Measurements from ENCODE around the gene DLGAP5.

Gene DLGAP5

DNA sequence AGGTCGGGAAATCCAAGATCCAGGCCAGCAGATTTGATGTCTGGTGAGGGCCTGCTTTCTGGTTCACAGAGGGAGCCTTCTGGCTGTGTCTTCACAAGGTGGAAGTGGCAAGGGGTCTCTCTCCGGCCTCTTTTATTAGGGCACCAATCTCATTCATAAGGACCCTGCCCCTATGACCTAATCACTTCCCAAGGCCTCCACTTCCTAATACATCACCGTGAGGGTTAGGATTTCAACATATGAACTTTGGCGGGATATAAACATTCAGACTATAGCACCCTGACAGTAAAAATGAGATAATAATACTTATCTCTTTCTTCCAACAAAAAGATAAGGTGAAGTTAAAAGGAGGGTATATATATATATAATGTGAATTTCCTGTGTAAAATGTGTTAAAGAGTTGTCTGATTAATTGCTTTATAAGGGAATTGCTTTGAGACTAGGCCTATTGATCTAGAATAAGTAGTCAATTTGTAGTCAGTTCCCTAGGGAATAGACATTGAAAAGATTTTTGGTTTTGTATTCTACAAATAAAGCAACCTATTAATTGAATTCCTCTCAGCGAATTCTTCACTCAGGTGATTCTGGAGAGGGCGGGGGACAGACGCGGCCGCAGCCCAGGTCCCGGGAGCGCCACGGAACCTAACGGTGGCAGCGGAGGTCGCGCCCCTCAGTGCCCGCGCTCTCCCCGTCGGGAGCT is 62.8 kb downstream of the DLGAP5 start:
- DNase-seq (ENCODE audit: low read depth), result no peak

DNA sequence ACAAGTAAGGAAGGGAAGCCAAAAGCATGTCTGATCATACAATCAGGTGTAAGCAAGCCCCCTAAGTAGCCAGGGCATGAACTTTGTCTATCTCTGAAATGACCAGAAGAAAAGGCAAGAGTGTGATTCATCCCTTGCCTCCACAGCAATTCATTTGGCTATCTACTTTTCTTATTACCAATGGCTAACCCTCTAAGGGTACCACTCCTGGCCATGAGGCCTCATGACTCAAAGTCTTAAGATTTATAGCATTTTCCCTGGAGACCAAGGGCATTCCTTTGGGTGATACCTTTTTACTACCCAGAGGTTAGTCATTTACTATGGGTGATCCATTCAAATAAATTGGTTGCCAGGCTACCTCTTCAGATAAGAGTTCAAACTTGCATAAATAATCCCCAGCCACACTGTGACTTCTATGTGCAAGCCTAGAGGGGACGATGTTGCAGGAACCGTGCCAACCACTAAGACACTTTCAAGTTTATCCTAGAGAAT is 63.9 kb downstream of the DLGAP5 start:
- no peak for DNase-seq (ENCODE audit: low read depth)

DNA sequence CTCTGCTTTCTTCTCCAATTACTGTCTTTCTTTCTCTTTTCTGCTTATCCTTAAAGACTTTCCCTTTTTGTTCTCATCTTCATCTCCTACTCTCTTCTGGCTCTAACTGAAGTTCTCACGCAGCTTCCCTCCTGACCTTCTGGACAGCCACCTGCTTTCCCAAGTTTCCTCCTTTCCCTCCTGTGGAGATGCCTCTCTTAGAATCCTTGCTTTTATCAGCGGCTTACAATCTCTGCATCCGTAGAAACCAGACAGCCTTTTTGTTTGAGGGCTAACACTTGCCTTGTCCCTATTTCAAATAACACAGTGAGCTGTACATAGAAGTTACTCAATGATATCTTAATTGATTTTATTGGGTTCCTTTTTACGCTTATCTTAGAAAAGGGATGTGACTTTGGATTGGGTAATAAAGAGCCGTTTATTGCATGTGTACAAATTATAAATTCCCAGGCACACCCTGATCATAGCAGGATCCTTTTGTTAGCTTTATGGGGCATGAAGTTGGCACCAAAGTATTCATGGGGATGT is 64.4 kb downstream of the DLGAP5 start:
- no peak for DNase-seq (ENCODE audit: low read depth)

DNA sequence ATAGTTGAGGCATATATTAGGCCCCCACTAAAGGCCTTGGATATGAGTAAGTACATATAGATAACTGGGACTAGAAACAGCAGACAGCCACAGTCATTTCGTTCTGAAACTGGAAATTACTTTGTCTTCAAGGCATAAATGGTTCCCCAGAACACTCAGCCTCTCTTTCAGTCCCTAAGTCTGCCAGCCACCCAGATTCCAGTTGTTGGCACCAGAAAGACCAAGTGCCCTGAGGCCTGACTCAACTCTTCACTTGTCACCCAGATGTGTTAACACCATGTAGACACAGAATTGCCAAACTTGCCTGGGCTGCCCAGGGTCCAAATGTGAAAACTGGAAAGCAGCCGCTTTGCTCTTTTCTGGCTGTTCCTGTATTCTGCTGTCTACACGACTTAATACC is 65.4 kb downstream of the DLGAP5 start:
- DNase-seq (ENCODE audit: low read depth), result no peak

DNA sequence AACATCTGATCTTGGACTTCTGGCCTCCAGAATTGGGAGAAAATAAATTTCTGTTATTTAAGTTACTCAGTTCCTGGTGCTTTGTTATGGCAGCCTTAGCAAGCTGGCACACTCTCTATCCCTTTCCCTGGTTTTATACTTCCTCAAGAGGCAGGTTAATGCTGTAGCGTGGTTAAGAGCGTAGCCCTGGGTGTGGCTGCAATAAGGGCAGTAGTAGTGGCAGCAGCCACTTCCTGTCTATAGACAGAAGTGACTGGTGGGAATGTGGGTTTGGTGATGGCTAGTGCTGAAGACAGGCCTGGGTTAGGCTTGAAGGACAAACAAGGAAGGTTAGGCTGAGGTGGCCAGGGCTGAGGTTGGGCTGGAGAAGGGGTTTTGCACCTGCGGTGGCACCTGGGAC is 66.0 kb downstream of the DLGAP5 start:
- DNase-seq (ENCODE audit: low read depth), result no peak

DNA sequence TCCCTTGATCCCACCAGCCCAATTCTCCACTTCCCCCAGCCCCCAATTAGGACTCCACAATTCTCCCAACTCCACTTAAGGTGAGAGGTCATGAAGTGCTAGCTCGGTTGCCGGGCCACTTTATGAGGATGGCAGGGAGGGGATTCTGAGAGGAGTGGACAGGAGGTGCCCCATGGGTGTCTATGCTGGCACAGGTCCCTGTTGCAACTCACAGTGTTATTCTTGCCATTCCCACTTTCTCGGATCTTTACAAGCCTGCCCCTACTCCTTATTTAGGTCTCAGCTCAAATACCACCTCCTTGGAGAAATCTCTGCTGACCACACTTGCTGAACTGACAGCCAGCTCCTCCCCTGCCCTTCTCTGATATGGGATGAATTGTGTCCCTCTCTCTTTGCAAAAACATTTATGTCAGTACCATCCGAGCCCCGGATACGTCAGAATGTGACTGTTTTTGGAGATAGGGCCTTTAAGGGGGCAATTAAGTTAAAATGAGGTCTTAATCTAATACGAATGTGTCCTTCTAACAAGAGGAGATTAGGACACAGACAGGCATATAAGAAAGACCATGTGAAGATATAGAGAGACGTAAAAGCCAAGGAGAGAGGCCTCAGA is 66.5 kb downstream of the DLGAP5 start:
- DNase-seq (ENCODE audit: low read depth), result no peak

DNA sequence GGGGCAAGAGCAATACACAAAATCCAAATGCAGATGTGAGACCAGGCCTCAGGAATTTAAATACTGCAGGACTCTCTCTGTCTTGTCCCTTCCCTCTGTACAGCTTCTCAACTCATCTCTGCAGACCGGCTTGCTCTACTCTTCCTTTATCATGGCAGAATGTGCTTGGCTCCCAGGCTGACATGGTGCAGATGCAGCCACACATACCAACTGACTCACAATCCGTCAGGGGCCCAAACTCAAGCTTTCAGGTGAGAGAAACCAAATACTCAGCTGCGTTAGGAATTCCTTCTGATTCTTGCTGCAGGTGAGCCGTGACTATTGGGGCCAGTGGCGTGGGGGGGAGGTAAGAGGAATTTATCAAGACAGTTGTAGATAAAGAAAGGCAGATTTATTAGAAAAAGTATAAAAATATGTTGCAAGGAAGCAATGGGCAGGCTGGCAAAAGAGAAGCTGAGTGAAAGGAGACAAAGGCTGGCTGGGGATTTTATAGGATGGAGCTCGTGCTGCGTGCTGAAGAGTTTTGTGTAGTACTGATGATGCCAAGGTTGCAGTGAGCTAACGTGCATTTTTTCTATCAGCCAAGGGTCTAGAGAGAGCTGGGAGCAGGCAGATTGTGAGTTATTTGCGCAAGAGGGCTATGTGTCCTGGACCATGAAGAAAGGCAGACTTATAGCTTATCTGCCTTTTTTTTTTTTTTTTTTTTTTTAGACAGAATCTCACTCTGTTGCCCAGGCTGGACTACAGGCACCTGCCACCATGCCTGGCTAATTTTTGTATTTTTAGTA is 67.3 kb downstream of the DLGAP5 start:
- DNase-seq (ENCODE audit: low read depth), result no peak

DNA sequence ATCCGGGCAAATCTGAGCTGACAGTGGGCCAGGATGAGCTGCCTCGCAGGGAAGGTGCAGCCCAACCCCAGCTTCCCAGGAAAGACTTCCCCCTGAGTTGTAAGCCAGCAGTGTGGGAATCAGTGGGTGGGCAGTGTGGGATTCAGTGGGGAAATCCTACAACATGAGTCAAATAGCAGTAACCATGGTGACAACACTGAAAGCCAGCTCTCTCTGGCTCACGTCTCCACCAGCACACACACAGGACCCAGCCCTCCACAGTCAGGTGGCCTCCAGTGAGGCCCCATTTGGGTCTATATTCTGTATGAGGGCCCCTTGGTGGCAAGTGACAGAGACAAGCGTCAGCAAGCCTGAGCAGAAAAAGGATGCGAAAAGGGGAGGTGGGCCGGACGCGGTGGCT is 68.3 kb downstream of the DLGAP5 start:
- no peak for DNase-seq (ENCODE audit: low read depth)

DNA sequence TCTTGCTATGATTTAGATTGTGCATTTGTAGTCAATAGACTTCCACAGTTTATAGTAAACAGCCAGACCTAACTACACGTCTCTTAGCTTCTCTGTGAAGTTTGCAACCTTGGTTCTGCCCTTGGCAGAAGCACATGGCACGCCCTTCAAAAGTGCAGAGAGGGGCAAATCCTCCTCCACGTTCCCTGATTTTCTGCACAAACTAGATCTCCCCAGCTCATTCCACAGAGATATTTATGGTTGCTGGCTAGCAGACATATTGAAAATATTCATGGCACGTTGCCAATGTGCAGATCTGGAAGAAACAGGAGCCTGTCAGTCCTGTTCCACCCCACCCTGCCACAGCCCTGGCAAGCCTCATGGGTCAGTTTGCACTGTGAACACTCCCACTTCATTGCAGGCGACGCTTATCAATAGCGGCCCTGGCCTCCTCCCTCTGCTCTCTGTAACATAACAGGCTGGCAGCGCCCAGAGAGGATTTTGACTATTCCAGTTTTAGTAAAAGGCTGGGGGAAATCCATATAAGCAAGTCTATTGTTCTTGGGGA is 68.9 kb downstream of the DLGAP5 start:
- no peak for DNase-seq (ENCODE audit: low read depth)

DNA sequence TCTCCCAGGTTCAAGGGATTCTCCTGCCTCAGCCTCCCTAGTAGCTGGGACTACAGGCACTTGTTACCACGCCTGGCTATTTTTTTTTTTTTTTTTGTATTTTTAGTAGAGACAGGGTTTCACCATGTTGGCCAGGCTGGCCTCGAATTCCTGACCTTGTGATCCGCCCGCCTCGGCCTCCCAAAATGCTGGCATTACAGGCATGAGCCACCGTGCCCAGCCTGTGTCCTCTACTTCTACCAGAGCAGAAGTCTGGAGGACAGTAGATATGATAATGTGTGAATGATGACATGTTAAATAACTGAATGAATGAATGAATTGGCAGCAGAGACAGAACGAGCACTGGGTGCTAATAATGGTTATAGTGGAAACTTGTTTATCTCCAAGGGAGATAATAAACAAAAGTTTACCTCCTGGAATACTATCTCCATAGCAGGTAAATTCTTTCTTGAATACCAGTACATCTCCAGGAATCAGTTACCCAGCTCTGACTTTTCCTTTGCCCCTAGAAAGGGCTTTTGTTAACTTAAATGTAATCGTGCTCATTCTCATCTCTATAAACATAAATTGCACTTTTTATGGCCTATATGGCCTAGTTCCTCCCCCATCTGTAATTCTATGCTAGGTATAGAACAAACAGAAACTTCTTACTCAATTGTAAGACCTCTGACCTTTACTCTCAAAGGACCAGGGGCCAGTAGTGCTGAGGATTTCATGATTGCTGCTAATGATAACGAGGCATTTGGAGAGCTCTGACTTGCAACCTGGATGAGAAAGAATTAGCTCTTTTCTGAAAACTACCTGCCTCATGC is 69.6 kb downstream of the DLGAP5 start:
- DNase-seq (ENCODE audit: low read depth), result no peak

DNA sequence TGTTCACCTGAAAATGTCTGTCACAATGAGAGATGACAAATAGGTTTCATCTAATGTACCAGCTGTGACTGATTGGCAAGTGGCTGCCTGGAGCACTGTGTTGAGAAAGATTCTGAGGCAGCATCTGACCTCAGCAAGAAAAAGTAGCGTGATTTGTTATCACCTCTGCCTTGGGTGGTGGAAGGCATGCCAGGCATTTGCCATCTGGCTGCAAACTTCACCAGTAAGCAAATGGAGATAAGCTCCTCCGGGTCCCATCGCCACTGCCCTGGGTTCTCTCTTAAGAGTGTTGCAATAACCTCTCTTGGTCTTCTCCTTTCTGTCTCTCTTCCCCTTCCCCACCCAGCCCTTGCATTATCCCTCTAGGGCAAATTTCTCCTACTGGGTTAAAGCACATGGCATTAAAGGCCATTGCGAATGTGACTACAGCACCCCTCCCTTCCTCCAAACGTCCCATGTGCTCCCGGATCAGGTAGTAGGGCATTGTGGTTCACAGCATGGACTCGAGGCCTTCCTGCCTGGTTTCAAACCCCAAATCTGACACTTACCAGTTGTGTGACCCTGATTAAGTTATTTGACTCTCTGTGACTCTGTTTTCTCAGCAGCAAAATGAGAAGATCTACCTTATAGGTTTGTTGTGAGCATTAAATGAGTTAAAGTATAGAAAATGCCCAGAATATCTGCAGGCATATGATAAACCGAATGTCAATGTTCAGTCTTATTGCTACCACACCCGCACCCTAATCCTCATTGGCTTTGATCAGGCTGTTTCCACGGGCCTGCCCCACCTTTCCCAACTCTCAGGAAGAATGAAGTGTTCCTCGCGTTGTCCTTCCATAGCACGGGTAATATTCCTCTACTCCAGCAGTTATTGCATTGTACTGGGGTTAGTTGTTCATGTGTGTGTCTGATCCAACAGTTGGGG is 70.6 kb downstream of the DLGAP5 start:
- DNase-seq (ENCODE audit: low read depth), result no peak

DNA sequence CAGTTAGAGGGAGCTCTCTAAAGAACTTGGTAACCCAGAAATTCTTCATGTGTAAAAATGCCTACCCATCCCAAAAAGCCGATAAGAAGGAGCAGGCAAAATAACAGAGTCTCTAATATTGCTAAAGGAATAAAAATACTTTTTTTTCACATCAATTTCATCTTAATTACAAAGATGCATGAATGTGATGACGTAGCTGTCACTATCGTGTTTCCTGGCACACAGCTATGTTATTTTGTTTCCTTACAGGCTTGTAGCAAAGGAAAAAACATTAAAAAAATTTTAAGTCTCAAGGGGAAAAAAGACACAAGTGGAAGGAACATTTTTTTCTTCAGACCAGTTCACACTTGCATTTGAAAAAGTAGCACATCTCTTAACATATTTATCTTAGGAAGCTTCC is 72.6 kb downstream of the DLGAP5 start:
- DNase-seq (ENCODE audit: low read depth), result no peak

DNA sequence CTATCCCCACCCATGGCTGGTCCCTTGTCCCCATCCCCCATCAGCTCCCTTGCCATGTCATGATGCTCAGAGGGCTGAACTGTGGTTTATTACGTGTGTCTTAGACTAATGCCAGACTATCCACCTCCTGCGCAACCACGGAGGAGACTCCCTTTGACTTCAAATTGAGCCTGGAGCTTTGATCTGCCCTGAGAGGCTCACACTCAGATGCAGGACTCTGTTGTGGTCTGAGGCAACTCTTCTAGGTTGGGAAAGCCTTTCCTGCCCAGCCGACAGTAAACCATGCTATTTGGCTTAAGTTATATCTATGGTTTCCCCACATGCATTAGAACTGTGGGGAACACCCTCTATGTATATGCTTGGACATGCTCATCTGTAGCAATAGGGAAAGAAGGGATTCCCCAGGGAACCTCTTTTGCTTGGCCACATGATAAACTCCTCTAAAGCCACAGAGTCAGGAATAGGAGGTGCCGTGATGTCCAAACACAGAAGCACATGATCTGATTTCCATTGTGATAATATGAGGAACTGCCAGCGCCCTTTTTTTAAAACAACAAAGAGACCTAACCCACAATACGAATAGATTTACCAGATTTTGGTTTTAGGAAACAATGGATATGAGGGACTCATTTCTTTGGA is 73.5 kb downstream of the DLGAP5 start:
- DNase-seq (ENCODE audit: low read depth), result no peak

DNA sequence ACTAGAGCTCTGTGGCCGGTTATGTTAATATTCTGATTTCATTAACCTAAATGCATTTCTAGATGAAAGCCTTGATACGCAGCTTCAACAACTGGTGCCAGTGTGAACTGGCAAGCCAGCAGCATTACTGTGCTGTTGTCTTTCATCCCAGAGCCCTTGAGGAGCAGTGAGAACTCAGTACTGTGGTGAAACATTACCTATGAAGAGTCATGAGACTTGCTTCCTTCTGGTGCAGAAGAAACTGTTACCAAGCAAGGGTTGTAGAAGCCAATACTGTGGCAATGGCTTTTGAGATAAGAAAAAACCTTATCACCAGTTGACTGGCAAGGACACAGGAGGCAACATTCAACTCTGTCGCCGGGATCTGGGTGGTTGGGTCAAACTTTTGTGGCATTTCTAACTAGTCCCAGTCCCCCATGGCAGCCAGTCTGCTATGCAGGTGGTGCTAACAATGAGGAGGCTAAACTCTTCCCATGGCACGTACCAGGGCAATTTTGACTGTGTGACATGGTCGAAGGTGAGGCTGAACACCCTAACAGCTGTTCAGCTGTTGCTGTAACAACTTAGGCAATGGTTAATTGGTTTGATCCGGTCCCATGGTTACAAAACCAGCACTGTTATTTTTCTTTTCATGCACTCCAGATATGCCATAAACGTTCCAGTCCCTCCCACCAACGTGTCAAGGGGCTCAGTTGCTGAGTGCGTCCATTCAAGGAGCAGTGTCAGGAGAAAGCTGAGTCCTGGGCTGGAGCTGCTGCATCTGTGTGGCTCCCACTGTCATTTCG is 74.9 kb downstream of the DLGAP5 start:
- DNase-seq (ENCODE audit: low read depth), result no peak

DNA sequence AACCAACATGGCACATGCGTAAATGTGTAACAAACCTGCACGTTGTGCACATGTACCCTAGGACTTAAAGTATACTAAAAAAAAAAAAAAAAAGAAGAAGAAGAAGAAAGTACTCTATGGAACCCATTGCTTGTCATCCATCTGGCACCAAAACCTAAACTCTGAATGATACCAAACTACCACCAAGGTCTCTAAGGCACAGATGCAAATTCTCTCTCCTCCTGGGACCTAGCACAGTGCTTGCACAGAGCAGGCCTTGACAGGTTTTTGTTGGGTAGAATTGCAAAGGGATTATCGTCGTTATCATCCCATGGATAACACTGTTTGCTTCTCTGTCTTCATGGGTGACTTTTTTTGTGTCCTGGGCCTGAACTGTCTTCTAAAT is 75.5 kb downstream of the DLGAP5 start:
- DNase-seq (ENCODE audit: low read depth), result no peak

DNA sequence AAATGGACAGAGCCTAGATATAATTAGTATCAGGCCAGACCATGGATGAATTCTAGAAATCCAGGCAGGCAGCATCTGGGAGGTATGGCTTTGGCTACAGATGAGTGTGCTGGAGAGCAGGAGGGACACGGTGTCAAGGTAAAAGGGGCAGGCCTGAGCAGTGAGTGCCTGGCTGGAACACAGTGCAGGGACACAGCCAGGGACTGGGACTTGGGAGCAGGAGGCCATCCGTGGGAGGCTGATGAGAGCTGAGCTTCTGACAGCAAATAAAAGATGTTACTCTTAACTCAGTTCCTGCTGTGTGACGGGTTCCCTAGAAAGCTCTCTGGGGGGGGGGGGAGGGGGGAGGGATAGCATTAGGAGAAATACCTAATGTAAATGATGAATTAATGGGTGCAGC is 75.9 kb downstream of the DLGAP5 start:
- no peak for DNase-seq (ENCODE audit: low read depth)

DNA sequence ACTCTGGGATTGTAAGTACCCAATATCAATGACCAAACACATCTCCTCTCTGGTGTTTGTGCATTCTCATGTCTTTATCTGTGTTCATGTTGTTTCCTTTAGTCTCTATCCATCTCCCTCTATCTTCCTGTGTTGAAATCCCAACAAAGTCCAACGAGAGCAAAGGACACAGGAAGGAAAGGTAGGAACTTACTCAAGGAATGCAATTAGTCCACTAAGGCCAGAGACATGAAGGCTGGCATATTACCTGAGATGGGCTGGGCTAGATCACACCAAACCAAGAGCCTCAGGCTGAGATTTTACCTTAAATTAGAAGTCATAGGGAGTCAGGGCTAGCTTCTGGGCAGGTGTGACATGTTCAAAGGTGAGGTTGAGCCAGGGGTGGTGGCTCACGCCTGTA is 76.7 kb downstream of the DLGAP5 start:
- DNase-seq (ENCODE audit: low read depth), result no peak

DNA sequence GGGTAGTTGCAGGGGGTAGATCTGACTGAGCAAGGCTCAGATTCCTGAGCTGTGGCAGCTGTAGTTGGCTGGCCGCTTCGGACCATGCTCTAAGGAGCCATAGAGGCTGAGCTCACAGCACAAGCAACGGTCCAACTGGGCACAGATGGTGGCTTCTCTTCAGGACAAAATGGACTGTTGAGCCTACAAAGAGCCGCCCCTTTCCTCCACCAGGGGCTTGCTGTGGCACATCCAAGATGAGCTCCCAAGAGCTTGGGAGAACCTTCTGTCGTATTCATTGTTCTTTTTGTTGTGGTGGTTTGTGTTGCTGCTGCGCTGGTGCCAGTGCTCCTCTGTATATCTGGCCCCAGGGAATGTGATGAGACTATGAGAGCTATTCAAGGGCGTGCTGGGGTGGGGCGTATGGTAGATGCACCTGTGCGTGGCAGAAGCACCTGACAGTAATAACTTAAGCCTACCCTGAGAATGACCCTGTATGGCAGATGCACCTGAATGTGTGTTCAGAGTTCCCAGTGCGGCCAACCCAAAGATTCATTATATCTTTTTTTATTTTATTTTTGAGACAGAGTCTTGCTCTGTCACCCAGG is 80.2 kb downstream of the DLGAP5 start:
- no peak for DNase-seq (ENCODE audit: low read depth)

DNA sequence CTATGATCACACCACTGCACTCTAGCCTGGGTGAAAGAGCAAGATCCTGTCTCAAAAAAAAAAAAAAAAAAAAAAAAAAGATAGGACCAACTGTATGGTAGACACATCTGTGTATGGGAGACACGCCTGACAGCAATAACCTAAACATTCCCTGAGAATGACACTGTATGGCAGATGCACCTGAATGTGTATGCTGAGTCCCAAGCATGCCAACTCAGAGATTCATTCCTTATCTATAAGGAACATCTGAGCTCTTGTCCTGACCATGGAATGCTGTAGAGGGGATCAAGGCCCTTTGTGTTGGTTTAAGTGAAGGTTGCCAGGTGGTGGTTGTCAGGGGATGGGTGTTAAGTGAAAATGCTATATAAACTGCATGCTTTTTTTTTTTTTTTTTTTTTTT is 81.5 kb downstream of the DLGAP5 start:
- DNase-seq (ENCODE audit: low read depth), result no peak
